HFF-Myc (cell line): ENCODE data around the gene SLFN11.
"Not testable (repeated sequence)": the region's sequence is repeated elsewhere in the genome, so short reads cannot be mapped to it uniquely, and the experiment has no call there.

ENCODE experiments used
- DNase-seq: peaks from one replicate; pipeline ENCODE4 v3.0.0-alpha.2; 2011; ENCODE audit warnings: low read depth; ENCODE audit errors: extremely low read depth
- H3K4me3 ChIP-seq: replicated peaks from 2 replicates; pipeline ENCODE4 v1.5.1; 2011; ENCODE audit warnings: low read depth, mild to moderate bottlenecking, control low read depth, low read length
- CTCF ChIP-seq: IDR thresholded peaks from 2 replicates; pipeline ENCODE4 v1.5.1; 2012; ENCODE audit warnings: mild to moderate bottlenecking, low read depth, low read length, control low read depth; ENCODE audit errors: missing control alignments

Gene SLFN11

GRCh38 chr17:35315971-35316370 is 57.5 kb downstream of the SLFN11 start:
- no peak overlapping the region for H3K4me3 ChIP-seq
- TF ChIP-seq CTCF, result no peak
- DNase-seq, result no peak

GRCh38 chr17:35315283-35315682 is 58.1 kb downstream of the SLFN11 start:
- peak; percentile 72 for DNase-seq
- no peak for TF ChIP-seq CTCF
- H3K4me3 ChIP-seq, result no peak overlapping the region

GRCh38 chr17:35314415-35315216 is 58.8 kb downstream of the SLFN11 start:
- no peak for DNase-seq
- H3K4me3 ChIP-seq, result no peak overlapping the region
- no peak for TF ChIP-seq CTCF

- no peak overlapping the region for H3K4me3 ChIP-seq
- no peak for DNase-seq
- no peak for TF ChIP-seq CTCF
These were observed 59.5 kb downstream of the SLFN11 start for GRCh38 chr17:35313875-35314409.

- no peak overlapping the region for H3K4me3 ChIP-seq
- peak; percentile 77 for TF ChIP-seq CTCF
- DNase-seq, result peak; percentile 42
These were observed 60.4 kb downstream of the SLFN11 start for GRCh38 chr17:35312790-35313711.

GRCh38 chr17:35312346-35312745 is 61.1 kb downstream of the SLFN11 start:
- no peak overlapping the region for H3K4me3 ChIP-seq
- no peak for TF ChIP-seq CTCF
- no peak for DNase-seq

- not testable (repeated sequence) for DNase-seq, H3K4me3 ChIP-seq
These were observed 64.1 kb downstream of the SLFN11 start for GRCh38 chr17:35309345-35309744.
